RPMI8226 (cell line): ENCODE measurements around the gene ADSL.
A peak's percentile ranks its signal among the peaks of the same experiment; 100 is the strongest.

Experiments used
- DNase-seq: peaks from one replicate; pipeline ENCODE4 v3.0.0-alpha.2; 2015

The ADSL gene

GRCh38 chr22:40406063-40406890 is 60.0 kb downstream of the ADSL start:
- no peak for DNase-seq

GRCh38 chr22:40407021-40407761 is 60.9 kb downstream of the ADSL start:
- no peak for DNase-seq

- DNase-seq, result no peak
These were observed 61.8 kb downstream of the ADSL start for GRCh38 chr22:40407831-40408717.

GRCh38 chr22:40408718-40409612 is 62.7 kb downstream of the ADSL start:
- DNase-seq, result no peak

GRCh38 chr22:40409613-40410113 is 63.4 kb downstream of the ADSL start:
- no peak for DNase-seq

- no peak for DNase-seq
These were observed 64.0 kb downstream of the ADSL start for GRCh38 chr22:40410272-40410671.

- no peak for DNase-seq
These were observed 64.6 kb downstream of the ADSL start for GRCh38 chr22:40410731-40411505.

- DNase-seq, result no peak
These were observed 65.2 kb downstream of the ADSL start for GRCh38 chr22:40411506-40411861.

GRCh38 chr22:40412441-40412840 is 66.1 kb downstream of the ADSL start:
- DNase-seq, result peak; percentile 74

- DNase-seq, result no peak
These were observed 67.6 kb downstream of the ADSL start for GRCh38 chr22:40413873-40414272.

- peak; percentile 37 for DNase-seq
These were observed 68.0 kb downstream of the ADSL start for GRCh38 chr22:40414311-40414710.

- DNase-seq, result peak; percentile 90
These were observed 68.7 kb downstream of the ADSL start for GRCh38 chr22:40414838-40415505.

GRCh38 chr22:40415531-40416266 is 69.4 kb downstream of the ADSL start:
- DNase-seq, result peak; percentile 36

GRCh38 chr22:40416267-40416570 is 69.9 kb downstream of the ADSL start:
- no peak for DNase-seq

GRCh38 chr22:40416636-40417035 is 70.3 kb downstream of the ADSL start:
- DNase-seq, result no peak

- no peak for DNase-seq
These were observed 70.7 kb downstream of the ADSL start for GRCh38 chr22:40417041-40417440.

- no peak for DNase-seq
These were observed 71.6 kb downstream of the ADSL start for GRCh38 chr22:40417881-40418280.

GRCh38 chr22:40418366-40419201 is 72.3 kb downstream of the ADSL start:
- DNase-seq, result no peak

- no peak for DNase-seq
These were observed 73.4 kb downstream of the ADSL start for GRCh38 chr22:40419718-40420117.
